SK-N-SH (cell line): ENCODE data around the gene CC2D1B.

Experiments used
- CTCF ChIP-seq: fragments of 200-600 bp; sonication (generic); IDR thresholded peaks from 2 replicates; pipeline ENCODE4 v1.6.1; 2017; ENCODE audit warnings: antibody characterized with exemption, mild to moderate bottlenecking, moderate library complexity
- ELF1 ChIP-seq: IDR thresholded peaks from 2 replicates; pipeline ENCODE4 v1.4.0; 2012
- EP300 ChIP-seq, 2 experiments: IDR thresholded peaks; 2 replicates each; pipeline versions ENCODE4 v1.4.0 to v1.6.1; 2012; ENCODE audit warnings: borderline replicate concordance in 1 of 2, low read depth in 1 of 2, low read length in 1 of 2
- EZH2phosphoT487 ChIP-seq: fragments of 200-600 bp; sonication (generic); IDR thresholded peaks from 2 replicates; pipeline ENCODE4 v1.6.1; 2017; ENCODE audit warnings: low read depth, mixed run types, mild to moderate bottlenecking, antibody characterized with exemption, moderate library complexity, borderline replicate concordance
- PBX3 ChIP-seq: IDR thresholded peaks from 2 replicates; pipeline ENCODE4; 2012
- POLR2AphosphoS5 ChIP-seq: IDR thresholded peaks from 2 replicates; pipeline ENCODE4 v1.6.1; 2012; ENCODE audit warnings: low read depth, low read length
- RCOR1 ChIP-seq: fragments of 150-350 bp; IDR thresholded peaks from 2 replicates; pipeline ENCODE4 v1.6.1; 2017; ENCODE audit warnings: antibody characterized with exemption, low read length
- REST ChIP-seq: IDR thresholded peaks from 2 replicates; pipeline ENCODE4 v1.6.1; 2012; ENCODE audit warnings: mild to moderate bottlenecking, low read depth, low read length, moderate library complexity
- RFX5 ChIP-seq: IDR thresholded peaks from 2 replicates; pipeline ENCODE4 v1.6.1; 2012; ENCODE audit warnings: mild to moderate bottlenecking, improper control_type of control experiment, low read length
- SMC3 ChIP-seq: IDR thresholded peaks from 2 replicates; pipeline ENCODE4 v1.6.1; 2012; ENCODE audit warnings: low read depth, low read length, improper control_type of control experiment
- TCF12 ChIP-seq: IDR thresholded peaks from 2 replicates; pipeline ENCODE4 v1.4.0; 2012
- TEAD4 ChIP-seq: IDR thresholded peaks from 2 replicates; pipeline ENCODE4 v1.4.0; 2012; ENCODE audit warnings: mild to moderate bottlenecking, borderline replicate concordance; ENCODE audit not compliant: insufficient read depth
- TF ChIP-seq, protein P1 (sequence below): fragments of 150-350 bp; IDR thresholded peaks from 2 replicates; pipeline ENCODE4 v1.6.1; 2017; ENCODE audit warnings: antibody characterized with exemption, low read length, low read depth, borderline replicate concordance
- TF ChIP-seq, protein P2 (sequence below): IDR thresholded peaks from 2 replicates; pipeline ENCODE4 v1.4.0; 2012; ENCODE audit warnings: low read depth, borderline replicate concordance

DNA sequence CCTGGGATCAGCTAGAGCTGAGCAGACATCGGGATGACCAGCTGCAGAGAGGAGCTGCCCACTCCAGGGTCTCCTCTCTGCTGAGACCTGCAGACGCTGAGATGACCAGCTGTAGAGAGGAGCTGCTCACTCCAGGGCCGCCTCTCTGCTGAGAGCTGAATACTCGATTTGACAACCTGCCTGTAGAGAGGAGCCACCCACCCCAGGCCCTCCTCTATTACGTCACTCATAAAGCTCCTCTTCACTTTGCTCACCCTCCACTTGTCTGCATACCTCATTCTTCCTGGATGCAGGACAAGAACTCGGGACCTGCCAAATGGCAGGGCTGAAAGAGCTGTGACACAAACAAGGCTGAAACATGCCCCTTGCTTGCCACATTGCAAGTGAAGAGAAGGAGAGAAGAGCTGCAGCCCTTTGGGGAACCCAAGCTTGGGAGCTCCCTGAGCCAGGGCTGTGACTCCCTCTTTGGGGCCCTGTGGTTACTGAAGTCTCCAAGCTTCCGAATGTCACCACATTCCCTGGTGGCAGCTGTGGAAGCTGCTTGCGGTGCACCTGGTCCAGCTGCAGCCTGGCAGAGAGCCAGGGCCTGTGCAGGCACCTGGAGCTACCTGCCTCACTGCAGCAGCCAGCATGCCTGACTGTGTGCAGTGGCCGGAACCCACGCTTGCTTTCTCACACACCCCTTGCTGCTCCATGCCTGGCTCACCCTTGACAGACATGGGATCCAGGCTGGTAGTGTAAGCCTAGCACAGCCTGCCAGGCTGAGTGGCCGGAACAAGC lies 59.6 kb downstream of the CC2D1B start:
- TF ChIP-seq PBX3 (no peak), TEAD4 (no peak), SMC3 (no peak), CTCF (no peak), POLR2AphosphoS5 (no peak), EP300 (IDR thresholded peaks at IDR 0.05; ENCODE audit: borderline replicate concordance in 1 of 2, low read depth in 1 of 2, low read length in 1 of 2) (no peak), RFX5 (no peak), TCF12 (no peak), RCOR1 (no peak), EZH2phosphoT487 (no peak), ELF1 (no peak), REST (no peak)
- TF ChIP-seq, protein P1, sequence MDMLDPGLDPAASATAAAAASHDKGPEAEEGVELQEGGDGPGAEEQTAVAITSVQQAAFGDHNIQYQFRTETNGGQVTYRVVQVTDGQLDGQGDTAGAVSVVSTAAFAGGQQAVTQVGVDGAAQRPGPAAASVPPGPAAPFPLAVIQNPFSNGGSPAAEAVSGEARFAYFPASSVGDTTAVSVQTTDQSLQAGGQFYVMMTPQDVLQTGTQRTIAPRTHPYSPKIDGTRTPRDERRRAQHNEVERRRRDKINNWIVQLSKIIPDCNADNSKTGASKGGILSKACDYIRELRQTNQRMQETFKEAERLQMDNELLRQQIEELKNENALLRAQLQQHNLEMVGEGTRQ = no peak
- TF ChIP-seq, protein P2, sequence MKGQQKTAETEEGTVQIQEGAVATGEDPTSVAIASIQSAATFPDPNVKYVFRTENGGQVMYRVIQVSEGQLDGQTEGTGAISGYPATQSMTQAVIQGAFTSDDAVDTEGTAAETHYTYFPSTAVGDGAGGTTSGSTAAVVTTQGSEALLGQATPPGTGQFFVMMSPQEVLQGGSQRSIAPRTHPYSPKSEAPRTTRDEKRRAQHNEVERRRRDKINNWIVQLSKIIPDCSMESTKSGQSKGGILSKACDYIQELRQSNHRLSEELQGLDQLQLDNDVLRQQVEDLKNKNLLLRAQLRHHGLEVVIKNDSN = no peak
